Epithelial cell of proximal tubule (primary cell): ENCODE results near the gene ZNF587B. TPM values are rescaled to one million over a fixed set of nuclear protein-coding genes. Genes with fewer than 3 reads are reported as not detected.
"Not testable (repeated sequence)": the region's sequence is repeated elsewhere in the genome, so short reads cannot be mapped to it uniquely, and the experiment has no call there.

Source experiments
- DNase-seq: peaks from one replicate; pipeline ENCODE4 v3.0.0-alpha.2; 2011; ENCODE audit warnings: low read depth
- H3K4me3 ChIP-seq: 2 replicates; pipeline ENCODE4 v1.5.1; 2011; ENCODE audit warnings: low read depth, mild to moderate bottlenecking, low read length
- total RNA-seq: library from RNA; depleted of rRNA; stranded (reverse); fragments of >200 nt; gene quantifications from 2 replicates; pipeline ENCODE4 v1.2.3, GENCODE V29; 2015
- TF ChIP-seq, protein P1 (sequence below): conservative IDR thresholded peaks from 2 replicates; pipeline ENCODE4 v1.5.1; 2012; ENCODE audit warnings: low read depth, mild to moderate bottlenecking, low read length

Gene ZNF587B
- total RNA-seq, 1 donor from 2014 or later = 11.3 TPM

GRCh38 chr19:57819475-57820148 is 10.5 kb upstream of the ZNF587B start:
- TF ChIP-seq, protein P1, sequence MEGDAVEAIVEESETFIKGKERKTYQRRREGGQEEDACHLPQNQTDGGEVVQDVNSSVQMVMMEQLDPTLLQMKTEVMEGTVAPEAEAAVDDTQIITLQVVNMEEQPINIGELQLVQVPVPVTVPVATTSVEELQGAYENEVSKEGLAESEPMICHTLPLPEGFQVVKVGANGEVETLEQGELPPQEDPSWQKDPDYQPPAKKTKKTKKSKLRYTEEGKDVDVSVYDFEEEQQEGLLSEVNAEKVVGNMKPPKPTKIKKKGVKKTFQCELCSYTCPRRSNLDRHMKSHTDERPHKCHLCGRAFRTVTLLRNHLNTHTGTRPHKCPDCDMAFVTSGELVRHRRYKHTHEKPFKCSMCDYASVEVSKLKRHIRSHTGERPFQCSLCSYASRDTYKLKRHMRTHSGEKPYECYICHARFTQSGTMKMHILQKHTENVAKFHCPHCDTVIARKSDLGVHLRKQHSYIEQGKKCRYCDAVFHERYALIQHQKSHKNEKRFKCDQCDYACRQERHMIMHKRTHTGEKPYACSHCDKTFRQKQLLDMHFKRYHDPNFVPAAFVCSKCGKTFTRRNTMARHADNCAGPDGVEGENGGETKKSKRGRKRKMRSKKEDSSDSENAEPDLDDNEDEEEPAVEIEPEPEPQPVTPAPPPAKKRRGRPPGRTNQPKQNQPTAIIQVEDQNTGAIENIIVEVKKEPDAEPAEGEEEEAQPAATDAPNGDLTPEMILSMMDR = peak; percentile 17
- peak overlapping the region; percentile 81 for H3K4me3 ChIP-seq
- peak; percentile 78 for DNase-seq

DNA sequence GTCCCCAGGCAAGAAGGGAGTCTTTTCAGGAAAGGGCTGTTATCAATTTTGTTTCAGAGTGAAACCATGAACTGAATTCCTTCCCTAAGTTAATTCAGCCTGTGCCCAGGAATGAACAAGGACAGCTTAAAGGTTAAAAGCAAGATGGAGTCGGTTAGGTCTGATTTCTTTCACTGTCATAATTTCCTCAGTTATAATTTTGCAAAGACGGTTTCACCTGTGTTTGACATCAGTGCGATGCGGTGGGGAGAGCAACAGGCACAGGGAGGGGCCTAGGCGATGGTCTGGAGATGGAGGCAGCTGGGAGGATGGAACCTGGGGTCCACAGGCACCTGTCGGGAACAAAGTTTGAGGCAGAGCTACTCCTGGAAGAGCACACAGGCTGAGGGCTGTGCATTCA is 9.5 kb upstream of the ZNF587B start:
- TF ChIP-seq, protein P1 = no peak
- H3K4me3 ChIP-seq = peak overlapping the region; percentile 81
- no peak for DNase-seq

GRCh38 chr19:57821095-57821494 is 9.0 kb upstream of the ZNF587B start:
- not testable (repeated sequence) for DNase-seq, H3K4me3 ChIP-seq

DNA sequence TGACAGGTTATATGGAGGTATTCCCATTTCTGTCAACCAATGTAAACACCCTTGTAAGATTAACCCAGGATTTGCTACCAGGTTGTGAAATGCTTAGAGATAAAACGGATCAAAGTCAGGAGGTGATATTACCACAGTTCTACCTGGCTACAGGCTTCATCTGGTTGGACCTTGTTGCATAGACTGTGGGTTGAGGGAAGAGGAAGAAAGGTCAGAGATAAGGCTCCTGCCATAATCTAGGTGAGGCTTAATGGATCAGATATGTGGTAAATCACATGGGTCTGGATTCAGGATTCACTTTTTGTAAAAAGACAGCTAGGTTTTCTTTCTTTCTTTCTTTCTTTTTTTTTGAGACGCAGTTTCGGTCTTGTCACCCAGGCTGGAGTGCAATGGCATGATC is 8.6 kb upstream of the ZNF587B start:
- not testable (repeated sequence) for H3K4me3 ChIP-seq, DNase-seq

DNA sequence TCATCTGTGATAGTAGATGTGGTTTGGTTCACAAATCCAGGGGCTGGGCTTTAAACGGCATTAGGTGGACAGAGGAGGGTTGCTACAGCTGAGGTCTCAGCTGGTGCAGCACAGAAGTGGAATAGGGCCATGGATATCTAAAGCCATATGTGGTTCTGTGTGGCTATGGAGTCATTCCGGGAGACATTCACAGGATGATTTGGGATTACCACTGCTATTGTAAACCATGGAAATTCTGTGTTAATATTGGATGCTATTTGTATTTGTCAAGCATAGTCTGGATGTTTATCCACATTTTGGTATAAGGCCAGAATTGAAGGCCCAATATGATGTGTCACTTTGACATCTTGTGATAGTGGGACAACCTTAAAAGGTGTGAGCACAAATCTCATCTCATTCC is 6.9 kb upstream of the ZNF587B start:
- DNase-seq, H3K4me3 ChIP-seq: not testable (repeated sequence)

- H3K4me3 ChIP-seq, DNase-seq: not testable (repeated sequence)
Measured at GRCh38 chr19:57823608-57824007, 6.5 kb upstream of the ZNF587B start.

DNA sequence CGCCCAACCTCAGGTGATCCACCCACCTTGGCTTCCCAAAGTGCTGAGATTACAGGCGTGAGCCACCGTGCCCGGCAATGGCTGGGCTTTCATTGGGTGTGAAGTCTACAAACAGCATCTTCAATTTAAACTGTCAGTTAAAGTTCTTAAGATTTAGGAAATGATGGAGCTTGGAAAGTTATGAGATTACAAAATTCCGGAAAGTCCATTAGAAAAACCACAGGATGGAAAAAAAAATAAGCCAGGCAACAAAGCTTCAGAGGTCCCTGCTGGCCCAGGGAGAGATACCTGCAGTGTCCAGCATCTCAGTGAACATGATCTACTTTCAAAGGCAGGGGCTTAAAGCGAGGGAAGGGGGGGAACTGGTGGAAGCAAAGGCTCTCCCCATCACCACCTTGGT is 4.6 kb upstream of the ZNF587B start:
- no peak overlapping the region for H3K4me3 ChIP-seq
- DNase-seq = no peak
- TF ChIP-seq, protein P1 = no peak

GRCh38 chr19:57829316-57829715 is 783 bp upstream of the ZNF587B start:
- TF ChIP-seq, protein P1 = no peak
- H3K4me3 ChIP-seq = no peak overlapping the region
- no peak for DNase-seq

GRCh38 chr19:57836991-57837390 is 6.9 kb downstream of the ZNF587B start:
- not testable (repeated sequence) for DNase-seq, H3K4me3 ChIP-seq

GRCh38 chr19:57838622-57839191 is 8.6 kb downstream of the ZNF587B start:
- DNase-seq, H3K4me3 ChIP-seq: not testable (repeated sequence)
